ENCODE measurements around the gene PRDM16.

- TF ChIP-seq YY1 (IDR thresholded peaks at IDR 0.05; ENCODE audit: insufficient read depth, insufficient read length) (no peak), ZNF274 (IDR thresholded peaks at IDR 0.05; ENCODE audit: low read depth, low read length) (no peak)
Measured at GRCh38 chr1:3231245-3231644, 162.2 kb downstream of the PRDM16 start.
